ENCODE data around the gene SELENOT. TPM values are rescaled to one million over a fixed set of nuclear protein-coding genes. Genes with fewer than 3 reads are reported as not detected.
A peak's percentile ranks its signal among the peaks of the same experiment; 100 is the strongest.
"Not testable (repeated sequence)": the region's sequence is repeated elsewhere in the genome, so short reads cannot be mapped to it uniquely, and the experiment has no call there.

SELENOT gene
- total RNA-seq, 3 donors from 2014 or later = 80.7 to 90.2 (median 84.6) TPM

- Histone ChIP-seq H3K9me3 (no peaks in the 10 kb centered on the region), H3K4me1 (ENCODE audit: low read depth) (no peaks in the 10 kb centered on the region), H3K36me3 (ENCODE audit: low read depth) (no peaks in the 10 kb centered on the region), H3K4me3 (no peak overlapping the region)
- intact Hi-C loops (cut with DNase I, micrococcal nuclease) = no loop called here
- ATAC-seq = no peak
- TF ChIP-seq CTCF (IDR thresholded peaks at IDR 0.05) = no peak
- no peak for DNase-seq
Observed at GRCh38 chr3:150588027-150588830, 14.9 kb upstream of the SELENOT start.

- peak; percentile 73 for ATAC-seq
- no peak overlapping the region for H3K4me3 ChIP-seq
- no peaks in the 10 kb centered on the region for H3K9me3 ChIP-seq
- no peaks in the 10 kb centered on the region for H3K4me1 ChIP-seq (ENCODE audit: low read depth)
- no peak for DNase-seq
- intact Hi-C loops (cut with DNase I, micrococcal nuclease) = no loop called here
- no peak for TF ChIP-seq CTCF (IDR thresholded peaks at IDR 0.05)
- H3K36me3 ChIP-seq (ENCODE audit: low read depth) = no peaks in the 10 kb centered on the region
Observed at GRCh38 chr3:150589759-150590158, 13.4 kb upstream of the SELENOT start.

DNA sequence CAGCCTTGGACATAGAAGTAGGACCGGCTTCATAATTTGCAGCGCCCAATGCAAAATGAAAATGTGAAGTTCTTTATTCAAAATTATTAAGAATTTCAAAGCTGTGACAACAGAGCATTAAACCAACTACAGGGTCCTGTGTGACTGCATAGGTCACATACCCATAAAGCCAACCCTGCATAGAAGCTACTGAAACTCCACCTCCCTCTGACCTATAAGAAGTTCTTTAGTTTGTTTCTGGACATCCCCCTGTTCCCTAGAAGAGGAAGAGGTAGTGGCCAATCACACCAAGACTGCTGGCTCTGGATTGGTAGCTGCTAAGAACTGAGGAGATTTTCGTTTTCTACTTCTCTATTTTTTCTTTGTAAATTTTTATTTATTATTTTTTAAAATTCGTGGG lies 9.0 kb upstream of the SELENOT start:
- no peak for ATAC-seq
- intact Hi-C loops (cut with DNase I, micrococcal nuclease) = no loop called here
- Histone ChIP-seq H3K4me3 (no peak overlapping the region), H3K36me3 (ENCODE audit: low read depth) (no peaks in the 10 kb centered on the region), H3K9me3 (no peaks in the 10 kb centered on the region), H3K4me1 (ENCODE audit: low read depth) (no peaks in the 10 kb centered on the region)
- no peak for DNase-seq
- TF ChIP-seq CTCF (IDR thresholded peaks at IDR 0.05) = no peak

- ATAC-seq = no peak
- Histone ChIP-seq H3K36me3 (ENCODE audit: low read depth) (no peaks in the 10 kb centered on the region), H3K9me3 (no peaks in the 10 kb centered on the region), H3K4me1 (ENCODE audit: low read depth) (peaks cover 5% of the 10 kb centered on the region), H3K4me3 (no peak overlapping the region)
- intact Hi-C loops (cut with DNase I, micrococcal nuclease) = no loop called here
- DNase-seq = no peak
- TF ChIP-seq CTCF (IDR thresholded peaks at IDR 0.05) = no peak
Observed at GRCh38 chr3:150597646-150598045, 5.5 kb upstream of the SELENOT start.

- intact Hi-C loops (cut with DNase I, micrococcal nuclease) = no loop called here
- peaks cover 9% of the 10 kb centered on the region for H3K4me1 ChIP-seq (ENCODE audit: low read depth)
- DNase-seq (no peak), ATAC-seq (no peak)
- no peaks in the 10 kb centered on the region for H3K9me3 ChIP-seq
- no peak overlapping the region for H3K4me3 ChIP-seq
- no peak for TF ChIP-seq CTCF (IDR thresholded peaks at IDR 0.05)
- H3K36me3 ChIP-seq (ENCODE audit: low read depth) = no peaks in the 10 kb centered on the region
Observed at GRCh38 chr3:150599611-150600297, 3.4 kb upstream of the SELENOT start.

DNA sequence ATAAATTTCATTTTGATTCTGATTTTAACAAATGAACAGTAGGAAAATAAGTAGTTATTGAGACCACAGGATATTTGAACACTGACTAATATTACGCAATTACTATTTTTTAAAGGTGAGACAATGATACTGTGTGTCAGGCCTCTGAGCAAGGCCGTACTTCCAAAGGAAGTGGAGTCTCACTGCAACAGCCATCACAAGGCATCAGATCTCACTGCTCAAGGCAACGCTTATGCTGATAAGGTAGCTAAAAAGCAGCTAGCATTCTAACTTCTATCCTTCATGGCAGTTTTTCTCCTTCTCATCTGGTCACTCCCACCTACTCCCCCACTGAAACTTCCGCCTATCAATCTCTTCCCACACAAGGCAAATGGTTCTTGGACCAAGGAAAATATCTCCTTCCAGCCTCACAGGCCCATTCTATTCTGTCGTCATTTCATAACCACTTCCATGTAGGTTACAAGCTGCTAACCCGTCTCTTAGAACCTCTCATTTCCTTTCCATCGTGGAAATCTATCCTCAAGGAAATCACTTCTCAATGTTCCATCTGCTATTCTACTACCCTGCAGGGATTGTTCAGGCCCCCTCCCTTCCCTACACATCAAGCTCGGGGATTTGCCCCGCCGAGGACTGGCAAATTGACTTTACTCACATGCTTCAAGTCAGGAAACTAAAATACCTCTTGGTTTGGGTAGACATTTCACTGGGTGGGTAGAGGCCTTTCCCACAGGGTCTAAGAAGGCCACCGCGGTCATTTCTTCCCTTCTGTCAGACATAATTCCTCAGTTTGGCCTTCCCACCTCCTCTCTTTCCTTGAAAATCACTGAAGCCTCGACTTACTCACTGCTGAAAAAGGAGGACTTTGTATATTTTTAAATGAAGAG lies 2.2 kb upstream of the SELENOT start:
- intact Hi-C loops (cut with DNase I, micrococcal nuclease); H3K36me3 ChIP-seq (ENCODE audit: low read depth); DNase-seq; ATAC-seq; H3K4me3 ChIP-seq; H3K9me3 ChIP-seq: not testable (repeated sequence)
- H3K4me1 ChIP-seq (ENCODE audit: low read depth) = peaks cover 11% of the 10 kb centered on the region
